ENCODE results near the gene PI4K2A.

PI4K2A gene

GRCh38 chr10:97724341-97724941 is 84.0 kb downstream of the PI4K2A start:
- Histone ChIP-seq H3K27ac (ENCODE audit: low read length) (no peak overlapping the region), H3K9ac (ENCODE audit: low read length) (no peak overlapping the region), H3K4me1 (ENCODE audit: low read length) (no peaks in the 10 kb centered on the region), H2AFZ (ENCODE audit: low read depth, low read length) (no peak overlapping the region), H4K20me1 (ENCODE audit: insufficient read depth, low read length) (no peaks in the 10 kb centered on the region), H3K36me3 (replicated peaks; ENCODE audit: low read depth, low read length) (no peaks in the 10 kb centered on the region), H3K79me2 (ENCODE audit: low read length) (no peaks in the 10 kb centered on the region), H3K4me3 (ENCODE audit: low read length) (no peak overlapping the region), H3K4me2 (ENCODE audit: low read length) (no peak overlapping the region), H3K27me3 (ENCODE audit: low read depth, low read length) (no peaks in the 10 kb centered on the region), H3K9me3 (ENCODE audit: insufficient read depth, low read length) (no peaks in the 10 kb centered on the region)
- TF ChIP-seq CTCF (IDR thresholded peaks at IDR 0.05; ENCODE audit: low read depth, low read length) = no peak
- TF ChIP-seq EZH2phosphoT487 (IDR thresholded peaks at IDR 0.05; ENCODE audit: low read depth) = no peak
